ENCODE data around the gene KLHDC10. TPM values are rescaled to one million over a fixed set of nuclear protein-coding genes. Genes with fewer than 3 reads are reported as not detected.

The KLHDC10 gene
- total RNA-seq, 4 donors from 2014 or later, result 19.1 to 23.6 (median 19.9) TPM

- intact Hi-C loops (cut with DNase I), result no loop called here
- H3K4me3 ChIP-seq, result no peak overlapping the region
- H3K4me1 ChIP-seq, result no peaks in the 10 kb centered on the region
- 87% methylated on average over 5 of the region's 5 CpGs for WGBS
- no peaks in the 10 kb centered on the region for H3K27me3 ChIP-seq
- no peak for TF ChIP-seq POLR2A (IDR thresholded peaks at IDR 0.05; ENCODE audit: low read depth)
- TF ChIP-seq POLR2AphosphoS5 (IDR thresholded peaks at IDR 0.05), result no peak
- no peak for TF ChIP-seq CTCF (IDR thresholded peaks at IDR 0.05)
- no peak for TF ChIP-seq EP300 (IDR thresholded peaks at IDR 0.05)
- no peak for DNase-seq (ENCODE audit: extremely low spot score)
- peaks cover 84 to 100% (median 96%) of the 10 kb centered on the region in 4 donors for H3K36me3 ChIP-seq
- H3K9me3 ChIP-seq, result no peaks in the 10 kb centered on the region
- H3K27ac ChIP-seq (replicated peaks in 1 of 4), result no peak overlapping the region
Observed at GRCh38 chr7:130024390-130024789, 45.9 kb upstream of the KLHDC10 start.

- DNase-seq (ENCODE audit: extremely low spot score), result no peak
- 88% methylated on average over 1 of the region's 1 CpG for WGBS
- Histone ChIP-seq H3K9me3 (no peaks in the 10 kb centered on the region), H3K27me3 (no peaks in the 10 kb centered on the region), H3K4me1 (no peaks in the 10 kb centered on the region), H3K36me3 (peaks cover 23 to 96% (median 81%) of the 10 kb centered on the region in 4 donors), H3K4me3 (no peak overlapping the region), H3K27ac (replicated peaks in 1 of 4) (no peak overlapping the region)
- intact Hi-C loops (cut with DNase I), result no loop called here
- no peak for TF ChIP-seq CTCF (IDR thresholded peaks at IDR 0.05)
- no peak for TF ChIP-seq POLR2AphosphoS5 (IDR thresholded peaks at IDR 0.05)
- TF ChIP-seq POLR2A (IDR thresholded peaks at IDR 0.05; ENCODE audit: low read depth), result no peak
- no peak for TF ChIP-seq EP300 (IDR thresholded peaks at IDR 0.05)
Observed at GRCh38 chr7:130032698-130033097, 37.6 kb upstream of the KLHDC10 start.

GRCh38 chr7:130037703-130038102, 32.6 kb upstream of the KLHDC10 start:
- DNase-seq (ENCODE audit: extremely low spot score), result no peak
- Histone ChIP-seq H3K9me3 (no peaks in the 10 kb centered on the region), H3K4me1 (no peaks in the 10 kb centered on the region), H3K4me3 (no peak overlapping the region), H3K27ac (replicated peaks in 1 of 4) (no peak overlapping the region), H3K27me3 (no peaks in the 10 kb centered on the region), H3K36me3 (peaks cover 41 to 95% (median 74%) of the 10 kb centered on the region in 4 donors)
- no peak for TF ChIP-seq POLR2A (IDR thresholded peaks at IDR 0.05; ENCODE audit: low read depth)
- no peak for TF ChIP-seq POLR2AphosphoS5 (IDR thresholded peaks at IDR 0.05)
- TF ChIP-seq CTCF (IDR thresholded peaks at IDR 0.05), result no peak
- TF ChIP-seq EP300 (IDR thresholded peaks at IDR 0.05), result no peak
- intact Hi-C loops (cut with DNase I), result no loop called here

GRCh38 chr7:130040576-130040975, 29.8 kb upstream of the KLHDC10 start:
- H3K27me3 ChIP-seq, result no peaks in the 10 kb centered on the region
- H3K9me3 ChIP-seq, result no peaks in the 10 kb centered on the region
- no peak overlapping the region for H3K4me3 ChIP-seq
- peaks cover 35 to 97% (median 70%) of the 10 kb centered on the region in 4 donors for H3K36me3 ChIP-seq
- WGBS, result 96% methylated on average over 4 of the region's 4 CpGs
- TF ChIP-seq CTCF (IDR thresholded peaks at IDR 0.05) (no peak), POLR2A (IDR thresholded peaks at IDR 0.05; ENCODE audit: low read depth) (no peak), POLR2AphosphoS5 (IDR thresholded peaks at IDR 0.05) (no peak), EP300 (IDR thresholded peaks at IDR 0.05) (no peak)
- DNase-seq (ENCODE audit: extremely low spot score), result no peak
- no peak overlapping the region for H3K27ac ChIP-seq (replicated peaks in 1 of 4)
- intact Hi-C loops (cut with DNase I), result no loop called here
- H3K4me1 ChIP-seq, result no peaks in the 10 kb centered on the region

GRCh38 chr7:130047831-130048230, 22.5 kb upstream of the KLHDC10 start:
- Histone ChIP-seq H3K4me1 (peaks cover 14 to 21% (median 16%) of the 10 kb centered on the region in 4 donors), H3K9me3 (no peaks in the 10 kb centered on the region), H3K27me3 (no peaks in the 10 kb centered on the region), H3K27ac (replicated peaks in 1 of 4) (no peak overlapping the region), H3K4me3 (no peak overlapping the region), H3K36me3 (peaks cover 4 to 54% (median 37%) of the 10 kb centered on the region in 4 donors)
- DNase-seq (ENCODE audit: extremely low spot score), result no peak
- no peak for TF ChIP-seq POLR2A (IDR thresholded peaks at IDR 0.05; ENCODE audit: low read depth)
- TF ChIP-seq EP300 (IDR thresholded peaks at IDR 0.05), result no peak
- TF ChIP-seq POLR2AphosphoS5 (IDR thresholded peaks at IDR 0.05), result no peak
- TF ChIP-seq CTCF (IDR thresholded peaks at IDR 0.05), result no peak
- WGBS, result 89% methylated on average over 4 of the region's 4 CpGs
- intact Hi-C loops (cut with DNase I), result no loop called here
